IPS DF 6.9 (cell line): Measurements from ENCODE around the gene USP34.
"Not testable (repeated sequence)": the region's sequence is repeated elsewhere in the genome, so short reads cannot be mapped to it uniquely, and the experiment has no call there.

Experiments
- DNase-seq: peaks from one replicate; pipeline ENCODE4 v3.0.0-alpha.2; 2013; ENCODE audit warnings: low read depth, low spot score
- H3K27ac ChIP-seq: one replicate; pipeline ENCODE4 v1.5.1; 2013; ENCODE audit warnings: low read length, control low read depth
- H3K27me3 ChIP-seq: 2 replicates; pipeline ENCODE4 v1.6.1; 2013; ENCODE audit warnings: mild to moderate bottlenecking, low read length; ENCODE audit not compliant: control insufficient read depth, insufficient read depth
- H3K36me3 ChIP-seq: 2 replicates; pipeline ENCODE4 v1.6.1; 2013; ENCODE audit warnings: low read length; ENCODE audit not compliant: control insufficient read depth, insufficient read depth
- H3K4me1 ChIP-seq: 2 replicates; pipeline ENCODE4 v1.6.1; 2013; ENCODE audit warnings: low read length; ENCODE audit not compliant: control insufficient read depth, insufficient read depth
- H3K4me3 ChIP-seq: 2 replicates; pipeline ENCODE4 v1.5.1; 2013; ENCODE audit warnings: mild to moderate bottlenecking, low read length
- H3K9me3 ChIP-seq: 2 replicates; pipeline ENCODE4 v1.6.1; 2013; ENCODE audit warnings: low read length, inconsistent platforms; ENCODE audit not compliant: control insufficient read depth, insufficient read depth
- WGBS: extraction: QIAGEN DNeasy Blood & Tissue Kit; methylation state at CpG from one replicate; pipeline ENCODE4 v1.1.7; 2013; ENCODE audit warnings: mixed read lengths, missing lambda C conversion rate; ENCODE audit not compliant: insufficient read length, insufficient coverage; 5-methylcytosine and 5-hydroxymethylcytosine counted together

USP34 gene

GRCh38 chr2:61194646-61195045 is 276.2 kb downstream of the USP34 start:
- not testable (repeated sequence) for H3K4me3 ChIP-seq, H3K27me3 ChIP-seq, H3K27ac ChIP-seq, H3K36me3 ChIP-seq, H3K9me3 ChIP-seq, DNase-seq, H3K4me1 ChIP-seq
- WGBS, result no CpG with 5 or more reads among the region's 15 CpGs

- peaks cover 2% of the 10 kb centered on the region; the same call in 1 of the 2 replicates for H3K36me3 ChIP-seq
- no peak overlapping the region for H3K4me3 ChIP-seq
- DNase-seq, result no peak
- H3K4me1 ChIP-seq, result no peaks in the 10 kb centered on the region
- no peaks in the 10 kb centered on the region for H3K27me3 ChIP-seq
- no peaks in the 10 kb centered on the region for H3K9me3 ChIP-seq
- H3K27ac ChIP-seq, result no peak overlapping the region
- no CpG with 5 or more reads among the region's 4 CpGs for WGBS
Observed at GRCh38 chr2:61193670-61194561, 277.0 kb downstream of the USP34 start.

- peaks cover 25% of the 10 kb centered on the region; the same call in 1 of the 2 replicates for H3K36me3 ChIP-seq
Observed at GRCh38 chr2:61187085-61187484, 283.8 kb downstream of the USP34 start.

GRCh38 chr2:61185231-61185728 is 285.6 kb downstream of the USP34 start:
- no peak for DNase-seq
- Histone ChIP-seq H3K4me1 (0 out of 2 replicates have a peak, but pooled peaks cover 1% of the 10 kb centered on the region), H3K9me3 (no peaks in the 10 kb centered on the region), H3K27ac (no peak overlapping the region), H3K27me3 (no peaks in the 10 kb centered on the region; the same call in 1 of the 2 replicates), H3K36me3 (peaks cover 30% of the 10 kb centered on the region; the same call in 1 of the 2 replicates), H3K4me3 (no peak overlapping the region)

More at GRCh38 chr2:61187085-61187484, 283.8 kb downstream of the USP34 start:
- no CpG with 5 or more reads among the region's 4 CpGs for WGBS
- H3K27ac ChIP-seq, result no peak overlapping the region
- H3K4me3 ChIP-seq, result no peak overlapping the region
- DNase-seq, result no peak
- H3K4me1 ChIP-seq, result 0 out of 2 replicates have a peak, but pooled peaks cover 1% of the 10 kb centered on the region
- no peaks in the 10 kb centered on the region; the same call in 1 of the 2 replicates for H3K27me3 ChIP-seq
- no peaks in the 10 kb centered on the region for H3K9me3 ChIP-seq

- WGBS, result no CpG with 5 or more reads among the region's 3 CpGs
- Histone ChIP-seq H3K27me3 (no peaks in the 10 kb centered on the region; the same call in 1 of the 2 replicates), H3K4me1 (0 out of 2 replicates have a peak, but pooled peaks cover 1% of the 10 kb centered on the region), H3K9me3 (no peaks in the 10 kb centered on the region), H3K27ac (no peak overlapping the region), H3K36me3 (peaks cover 32% of the 10 kb centered on the region; the same call in 1 of the 2 replicates), H3K4me3 (no peak overlapping the region)
- DNase-seq, result no peak
Observed at GRCh38 chr2:61184263-61184662, 286.6 kb downstream of the USP34 start.

- Histone ChIP-seq H3K27ac (no peak overlapping the region), H3K36me3 (peaks cover 31% of the 10 kb centered on the region; the same call in 1 of the 2 replicates), H3K4me3 (no peak overlapping the region), H3K9me3 (no peaks in the 10 kb centered on the region), H3K27me3 (no peaks in the 10 kb centered on the region; the same call in 1 of the 2 replicates), H3K4me1 (0 out of 2 replicates have a peak, but pooled peaks cover 3% of the 10 kb centered on the region)
- no peak for DNase-seq
- no CpG with 5 or more reads among the region's 3 CpGs for WGBS
Observed at GRCh38 chr2:61183795-61184194, 287.1 kb downstream of the USP34 start.

- H3K9me3 ChIP-seq, result no peaks in the 10 kb centered on the region
- no peaks in the 10 kb centered on the region for H3K27me3 ChIP-seq
- WGBS, result no CpG with 5 or more reads among the region's 6 CpGs
- 0 out of 2 replicates have a peak, but pooled peaks cover 3% of the 10 kb centered on the region for H3K4me1 ChIP-seq
- H3K27ac ChIP-seq, result no peak overlapping the region
- peaks cover 23% of the 10 kb centered on the region; the same call in 1 of the 2 replicates for H3K36me3 ChIP-seq
- DNase-seq, result no peak
- no peak overlapping the region for H3K4me3 ChIP-seq
Observed at GRCh38 chr2:61182059-61182383, 288.9 kb downstream of the USP34 start.

GRCh38 chr2:61181382-61182058 is 289.4 kb downstream of the USP34 start:
- H3K9me3 ChIP-seq, result no peaks in the 10 kb centered on the region
- H3K4me3 ChIP-seq, result no peak overlapping the region
- H3K4me1 ChIP-seq, result 0 out of 2 replicates have a peak, but pooled peaks cover 3% of the 10 kb centered on the region
- H3K36me3 ChIP-seq, result peaks cover 20% of the 10 kb centered on the region; the same call in 1 of the 2 replicates
- H3K27ac ChIP-seq, result no peak overlapping the region
- H3K27me3 ChIP-seq, result no peaks in the 10 kb centered on the region
- DNase-seq, result no peak
- no CpG with 5 or more reads among the region's 10 CpGs for WGBS

- no peak for DNase-seq
- H3K27ac ChIP-seq, result no peak overlapping the region
- H3K4me1 ChIP-seq, result peaks cover 3% of the 10 kb centered on the region; the same call in 1 of the 2 replicates
- H3K36me3 ChIP-seq, result peaks cover 20% of the 10 kb centered on the region; the same call in 1 of the 2 replicates
- H3K27me3 ChIP-seq, result no peaks in the 10 kb centered on the region
- WGBS, result no CpG with 5 or more reads among the region's 6 CpGs
- H3K9me3 ChIP-seq, result no peaks in the 10 kb centered on the region
- no peak overlapping the region for H3K4me3 ChIP-seq
Observed at GRCh38 chr2:61180686-61181085, 290.2 kb downstream of the USP34 start.
